ENCODE measurements around the gene LIPK. TPM values are rescaled to one million over a fixed set of nuclear protein-coding genes. Genes with fewer than 3 reads are reported as not detected.

LIPK gene
- total and polyA plus RNA-seq, 2 experiments from 2014 or later, result not detected

DNA sequence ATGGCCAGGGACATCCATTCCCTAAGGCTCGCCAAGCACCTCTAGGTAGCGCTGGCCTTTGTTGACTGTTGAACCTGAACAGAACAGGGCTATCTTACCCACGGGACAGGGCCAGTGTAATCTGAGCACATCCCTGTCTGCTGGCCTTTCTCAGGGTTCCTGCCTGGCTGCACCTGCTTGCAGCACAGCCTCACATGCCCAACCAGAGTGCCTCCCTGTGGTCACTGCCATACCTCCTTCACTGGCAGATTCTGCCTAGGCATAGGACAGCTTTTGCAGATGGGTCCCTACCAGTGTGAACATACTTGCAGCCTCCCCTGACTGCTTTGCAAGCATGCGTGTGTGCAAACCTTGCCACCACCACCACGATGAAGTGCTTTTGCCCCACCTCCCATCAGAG, 38.0 kb downstream of the LIPK start:
- Histone ChIP-seq H3K9me2 (replicated peaks; ENCODE audit: insufficient read depth) (no peaks in the 10 kb centered on the region), H3K9me3 (ENCODE audit: low read depth) (no peaks in the 10 kb centered on the region), H2AFZ (no peak overlapping the region), H3K4me1 (ENCODE audit: insufficient read depth) (no peaks in the 10 kb centered on the region), H3K79me2 (no peaks in the 10 kb centered on the region), H4K20me1 (ENCODE audit: insufficient read depth, poor library complexity, severe bottlenecking) (no peaks in the 10 kb centered on the region), H3K27ac (no peak overlapping the region), H3K4me3 (no peak overlapping the region), H3K27me3 (peaks cover 10% of the 10 kb centered on the region), H3K4me2 (no peak overlapping the region), H3K36me3 (replicated peaks; ENCODE audit: insufficient read depth, low read depth) (no peaks in the 10 kb centered on the region)
- TF ChIP-seq EZH2 (IDR thresholded peaks at IDR 0.05; ENCODE audit: borderline replicate concordance), result no peak
- no peak for TF ChIP-seq CTCF (IDR thresholded peaks at IDR 0.05; ENCODE audit: poor library complexity)
- no peak for TF ChIP-seq EZH2phosphoT487 (IDR thresholded peaks at IDR 0.05; ENCODE audit: low read depth, severe bottlenecking, unreplicated experiment)
- WGBS (ENCODE audit: low lambda C conversion rate, missing lambda C conversion rate), result 70% methylated on average over 5 of the region's 5 CpGs
- DNase-seq (ENCODE audit: low spot score), result no peak

- Histone ChIP-seq H3K4me3 (no peak overlapping the region), H3K9me2 (replicated peaks; ENCODE audit: insufficient read depth) (no peaks in the 10 kb centered on the region), H2AFZ (no peak overlapping the region), H3K79me2 (no peaks in the 10 kb centered on the region), H3K27ac (no peak overlapping the region), H3K27me3 (peaks cover 6% of the 10 kb centered on the region), H3K9me3 (ENCODE audit: low read depth) (no peaks in the 10 kb centered on the region), H3K36me3 (replicated peaks; ENCODE audit: insufficient read depth, low read depth) (no peaks in the 10 kb centered on the region), H3K4me1 (ENCODE audit: insufficient read depth) (no peaks in the 10 kb centered on the region), H3K4me2 (no peak overlapping the region), H4K20me1 (ENCODE audit: insufficient read depth, poor library complexity, severe bottlenecking) (no peaks in the 10 kb centered on the region)
- WGBS (ENCODE audit: low lambda C conversion rate, missing lambda C conversion rate), result 89% methylated on average over 1 of the region's 1 CpG
- no peak for DNase-seq (ENCODE audit: low spot score)
- TF ChIP-seq EZH2phosphoT487 (IDR thresholded peaks at IDR 0.05; ENCODE audit: low read depth, severe bottlenecking, unreplicated experiment), result no peak
- no peak for TF ChIP-seq EZH2 (IDR thresholded peaks at IDR 0.05; ENCODE audit: borderline replicate concordance)
- no peak for TF ChIP-seq CTCF (IDR thresholded peaks at IDR 0.05; ENCODE audit: poor library complexity)
Measured at GRCh38 chr10:88745633-88746032, 39.6 kb downstream of the LIPK start.

DNA sequence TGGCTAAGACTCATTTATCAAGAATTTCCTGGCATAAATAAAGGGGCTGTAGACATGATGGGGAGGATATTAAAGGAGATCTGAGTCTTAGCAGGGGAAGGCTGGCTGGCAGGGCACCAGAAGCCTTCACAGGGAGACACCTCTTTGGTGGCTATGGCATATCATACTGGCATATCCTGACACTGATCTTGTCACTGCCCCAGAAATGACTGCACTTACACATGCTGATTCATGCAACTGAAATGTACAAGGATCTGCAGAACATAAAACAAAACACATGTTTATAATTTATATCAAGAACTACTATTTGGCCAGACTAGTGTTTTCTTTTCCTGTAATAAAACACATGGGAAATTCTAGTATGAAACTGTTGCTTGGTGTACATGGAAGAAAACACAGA, 48.2 kb downstream of the LIPK start:
- H3K9me3 ChIP-seq (ENCODE audit: low read depth), result no peaks in the 10 kb centered on the region
- H4K20me1 ChIP-seq (ENCODE audit: insufficient read depth, poor library complexity, severe bottlenecking), result no peaks in the 10 kb centered on the region
- H3K9me2 ChIP-seq (replicated peaks; ENCODE audit: insufficient read depth), result no peaks in the 10 kb centered on the region
- H3K27me3 ChIP-seq, result no peaks in the 10 kb centered on the region
- no peaks in the 10 kb centered on the region for H3K79me2 ChIP-seq
- no peak overlapping the region for H3K4me2 ChIP-seq
- no peaks in the 10 kb centered on the region for H3K4me1 ChIP-seq (ENCODE audit: insufficient read depth)
- H3K27ac ChIP-seq, result no peak overlapping the region
- H3K4me3 ChIP-seq, result no peak overlapping the region
- no peak for DNase-seq (ENCODE audit: low spot score)
- no peak overlapping the region for H2AFZ ChIP-seq
- no peaks in the 10 kb centered on the region for H3K36me3 ChIP-seq (replicated peaks; ENCODE audit: insufficient read depth, low read depth)
- TF ChIP-seq EZH2 (IDR thresholded peaks at IDR 0.05; ENCODE audit: borderline replicate concordance), result no peak
- TF ChIP-seq CTCF (IDR thresholded peaks at IDR 0.05; ENCODE audit: poor library complexity), result no peak
- TF ChIP-seq EZH2phosphoT487 (IDR thresholded peaks at IDR 0.05; ENCODE audit: low read depth, severe bottlenecking, unreplicated experiment), result no peak

- no peaks in the 10 kb centered on the region for H3K9me2 ChIP-seq (replicated peaks; ENCODE audit: insufficient read depth)
- WGBS (ENCODE audit: low lambda C conversion rate, missing lambda C conversion rate), result 85% methylated on average over 3 of the region's 3 CpGs
- H3K4me3 ChIP-seq, result no peak overlapping the region
- no peaks in the 10 kb centered on the region for H3K79me2 ChIP-seq
- H3K4me2 ChIP-seq, result no peak overlapping the region
- H3K27ac ChIP-seq, result no peak overlapping the region
- no peaks in the 10 kb centered on the region for H4K20me1 ChIP-seq (ENCODE audit: insufficient read depth, poor library complexity, severe bottlenecking)
- no peak for TF ChIP-seq EZH2phosphoT487 (IDR thresholded peaks at IDR 0.05; ENCODE audit: low read depth, severe bottlenecking, unreplicated experiment)
- no peaks in the 10 kb centered on the region for H3K9me3 ChIP-seq (ENCODE audit: low read depth)
- H3K27me3 ChIP-seq, result no peaks in the 10 kb centered on the region
- H2AFZ ChIP-seq, result no peak overlapping the region
- DNase-seq (ENCODE audit: low spot score), result no peak
- H3K4me1 ChIP-seq (ENCODE audit: insufficient read depth), result no peaks in the 10 kb centered on the region
- no peaks in the 10 kb centered on the region for H3K36me3 ChIP-seq (replicated peaks; ENCODE audit: insufficient read depth, low read depth)
Measured at GRCh38 chr10:88755753-88756152, 49.7 kb downstream of the LIPK start.
